H9 (cell line): ENCODE measurements around the gene EGFL6. TPM values are rescaled to one million over a fixed set of nuclear protein-coding genes. Genes with fewer than 3 reads are reported as not detected.
"Not testable (repeated sequence)": the region's sequence is repeated elsewhere in the genome, so short reads cannot be mapped to it uniquely, and the experiment has no call there.

Experiments used
- DNase-seq: peaks from one replicate; pipeline ENCODE4 v3.0.0-alpha.2; 2017
- H2AFZ ChIP-seq: one replicate; pipeline ENCODE4 v1.6.1; 2013; ENCODE audit warnings: mild to moderate bottlenecking, low read length, control low read depth, moderate library complexity
- H2AK5ac ChIP-seq: 2 replicates; pipeline ENCODE4 v1.6.1; 2013; ENCODE audit warnings: low read length, control low read depth, mixed read lengths; ENCODE audit not compliant: insufficient read length
- H2BK120ac ChIP-seq: one replicate; pipeline ENCODE4 v1.6.1; 2013; ENCODE audit warnings: low read depth, mild to moderate bottlenecking, low read length, control low read depth, inconsistent platforms; ENCODE audit not compliant: poor library complexity, severe bottlenecking
- H2BK12ac ChIP-seq: 2 replicates; pipeline ENCODE4 v1.6.1; 2013; ENCODE audit warnings: low read length, control low read depth, mixed read lengths, low read depth; ENCODE audit not compliant: insufficient read length
- H2BK15ac ChIP-seq: 2 replicates; pipeline ENCODE4 v1.6.1; 2013; ENCODE audit warnings: low read depth, low read length, control low read depth
- H2BK20ac ChIP-seq: one replicate; pipeline ENCODE4 v1.6.1; 2013; ENCODE audit warnings: low read depth, mild to moderate bottlenecking, low read length, control low read depth, inconsistent platforms; ENCODE audit not compliant: poor library complexity, severe bottlenecking
- H2BK5ac ChIP-seq: 2 replicates; pipeline ENCODE4 v1.6.1; 2013; ENCODE audit warnings: low read length, control low read depth, mixed read lengths; ENCODE audit not compliant: insufficient read length
- H3K14ac ChIP-seq: 2 replicates; pipeline ENCODE4 v1.6.1; 2013; ENCODE audit warnings: low read length, control low read depth; ENCODE audit not compliant: insufficient read depth
- H3K18ac ChIP-seq: 2 replicates; pipeline ENCODE4 v1.6.1; 2013; ENCODE audit warnings: low read depth, mild to moderate bottlenecking, mixed read lengths, low read length, control low read depth; ENCODE audit not compliant: insufficient read length
- H3K23ac ChIP-seq: 2 replicates; pipeline ENCODE4 v1.6.1; 2013; ENCODE audit warnings: low read length, control low read depth, mixed read lengths, low read depth; ENCODE audit not compliant: insufficient read length
- H3K23me2 ChIP-seq: 2 replicates; pipeline ENCODE4 v1.6.1; 2013; ENCODE audit warnings: low read depth, mild to moderate bottlenecking, mixed read lengths, low read length, control low read depth; ENCODE audit not compliant: insufficient read length, poor library complexity, severe bottlenecking
- H3K27ac ChIP-seq: 2 replicates; pipeline ENCODE4 v1.5.1; 2013; ENCODE audit warnings: low read length, control low read depth, mixed read lengths, low read depth; ENCODE audit not compliant: insufficient read length
- H3K27me3 ChIP-seq: 2 replicates; pipeline ENCODE4 v1.6.1; 2013; ENCODE audit warnings: low read length, control low read depth, inconsistent platforms; ENCODE audit not compliant: insufficient read depth
- H3K4ac ChIP-seq: 2 replicates; pipeline ENCODE4 v1.6.1; 2013; ENCODE audit warnings: low read depth, mild to moderate bottlenecking, control low read depth, inconsistent platforms, low read length, moderate library complexity
- H3K4me1 ChIP-seq: 2 replicates; pipeline ENCODE4 v1.6.1; 2013; ENCODE audit warnings: low read length, control low read depth, inconsistent platforms; ENCODE audit not compliant: insufficient read depth
- H3K4me2 ChIP-seq: 2 replicates; pipeline ENCODE4 v1.6.1; 2013; ENCODE audit warnings: low read length, control low read depth, mixed read lengths; ENCODE audit not compliant: insufficient read length, insufficient read depth
- H3K56ac ChIP-seq: 2 replicates; pipeline ENCODE4 v1.6.1; 2013; ENCODE audit warnings: low read depth, mild to moderate bottlenecking, mixed read lengths, low read length, control low read depth; ENCODE audit not compliant: insufficient read length
- H3K79me1 ChIP-seq: 2 replicates; pipeline ENCODE4 v1.6.1; 2013; ENCODE audit warnings: low read depth, mild to moderate bottlenecking, moderate library complexity, low read length, control low read depth, inconsistent platforms; ENCODE audit not compliant: insufficient read depth, poor library complexity, severe bottlenecking
- H3K79me2 ChIP-seq: 2 replicates; pipeline ENCODE4 v1.6.1; 2013; ENCODE audit warnings: low read length, control low read depth, inconsistent platforms; ENCODE audit not compliant: insufficient read depth
- H3K9ac ChIP-seq: 2 replicates; pipeline ENCODE4 v1.6.1; 2013; ENCODE audit warnings: low read length, control low read depth, mixed read lengths; ENCODE audit not compliant: insufficient read length; ENCODE audit errors: extremely low read depth
- H3K9me3 ChIP-seq: one replicate; pipeline ENCODE4 v1.6.1; 2013; ENCODE audit warnings: low read depth, low read length, inconsistent platforms; ENCODE audit not compliant: control insufficient read depth
- H3T11ph ChIP-seq: one replicate; pipeline ENCODE4 v1.6.1; 2013; ENCODE audit warnings: mild to moderate bottlenecking, low read length, control low read depth, inconsistent platforms
- H4K20me1 ChIP-seq: one replicate; pipeline ENCODE4 v1.6.1; 2013; ENCODE audit not compliant: control insufficient read depth, insufficient read length, insufficient read depth
- H4K5ac ChIP-seq: 2 replicates; pipeline ENCODE4 v1.6.1; 2013; ENCODE audit warnings: low read depth, mild to moderate bottlenecking, mixed read lengths, low read length, control low read depth; ENCODE audit not compliant: insufficient read length
- H4K8ac ChIP-seq: replicated peaks from 2 replicates; pipeline ENCODE4 v1.6.1; 2013; ENCODE audit warnings: low read length, control low read depth, mixed read lengths, low read depth; ENCODE audit not compliant: insufficient read length
- H4K91ac ChIP-seq: 2 replicates; pipeline ENCODE4 v1.6.1; 2013; ENCODE audit warnings: low read depth, mild to moderate bottlenecking, moderate library complexity, mixed read lengths, low read length, control low read depth; ENCODE audit not compliant: insufficient read length
- H3K27ac Mint-ChIP-seq, 3 experiments: 2 replicates in 2 of 3; 3 replicates in 1 of 3; pipeline ENCODE4 v1.8.0; 2020 to 2021; ENCODE audit warnings: mixed read lengths in 3 of 3, mild to moderate bottlenecking in 1 of 3, moderate library complexity in 1 of 3
- H3K27me3 Mint-ChIP-seq: 2 replicates; pipeline ENCODE4 v1.8.0; 2021; ENCODE audit warnings: low read depth, mild to moderate bottlenecking, moderate library complexity, mixed read lengths
- H3K36me3 Mint-ChIP-seq, 3 experiments: 2 replicates in 2 of 3; 3 replicates in 1 of 3; pipeline ENCODE4 v1.8.0; 2020 to 2021; ENCODE audit warnings: low read depth in 3 of 3, mixed read lengths in 3 of 3; ENCODE audit not compliant: insufficient read depth in 1 of 3
- H3K4me1 Mint-ChIP-seq, 2 experiments: 2 replicates each; pipeline ENCODE4 v1.8.0; 2020; ENCODE audit warnings: mixed read lengths in 2 of 2
- H3K4me3 Mint-ChIP-seq, 2 experiments: 2 replicates in 1 of 2; 3 replicates in 1 of 2; pipeline ENCODE4 v1.8.0; 2020 to 2021; ENCODE audit warnings: mild to moderate bottlenecking in 2 of 2, mixed read lengths in 2 of 2, moderate library complexity in 1 of 2
- H3K9me3 Mint-ChIP-seq, 2 experiments: 2 replicates in 1 of 2; 3 replicates in 1 of 2; pipeline ENCODE4 v1.8.0; 2020; ENCODE audit warnings: mild to moderate bottlenecking in 2 of 2, mixed read lengths in 2 of 2, moderate library complexity in 1 of 2
- CTCF ChIP-seq: fragments of 200-600 bp; sonication (generic); conservative IDR thresholded peaks from 3 replicates; pipeline ENCODE4 v1.8.0; 2021; ENCODE audit warnings: antibody characterized with exemption, mild to moderate bottlenecking
- WGBS: extraction: QIAGEN DNeasy Blood & Tissue Kit; methylation state at CpG from one replicate; pipeline ENCODE4 v1.1.7; 2013; ENCODE audit warnings: missing lambda C conversion rate, low lambda C conversion rate, mixed read lengths; ENCODE audit not compliant: insufficient read length; ENCODE audit errors: extremely low coverage; 5-methylcytosine and 5-hydroxymethylcytosine counted together
- total RNA-seq: library from RNA; stranded (reverse); gene quantifications from 2 replicates; pipeline ENCODE4 v1.2.1, GENCODE V29; 2021

The EGFL6 gene
- total RNA-seq, 1 experiment from 2014 or later = 0.94 TPM

GRCh38 chrX:13676885-13677284 lies 107.5 kb downstream of the EGFL6 start:
- Histone ChIP-seq H2BK15ac (no peak overlapping the region), H3T11ph (no peak overlapping the region), H3K27ac (no peak overlapping the region), H2AFZ (no peak overlapping the region), H2BK20ac (no peak overlapping the region), H3K4me1 (no peaks in the 10 kb centered on the region), H4K5ac (no peak overlapping the region), H3K23me2 (no peaks in the 10 kb centered on the region), H3K18ac (no peak overlapping the region), H3K79me2 (no peaks in the 10 kb centered on the region; the same call in 1 of the 2 replicates), H3K27me3 (no peaks in the 10 kb centered on the region), H4K8ac (no peak overlapping the region), H3K14ac (no peak overlapping the region), H3K79me1 (no peaks in the 10 kb centered on the region), H2BK12ac (no peak overlapping the region), H3K9me3 (no peaks in the 10 kb centered on the region), H3K4ac (no peak overlapping the region), H4K91ac (no peak overlapping the region), H3K9ac (no peak overlapping the region), H2BK5ac (no peak overlapping the region), H3K56ac (no peak overlapping the region), H2BK120ac (no peak overlapping the region), H3K23ac (no peak overlapping the region), H2AK5ac (no peak overlapping the region), H3K4me2 (no peak overlapping the region), H4K20me1 (no peaks in the 10 kb centered on the region)
- no peak for TF ChIP-seq CTCF
- H3K27ac Mint-ChIP-seq = no peak overlapping the region
- H3K4me1 Mint-ChIP-seq = 0 out of 4 replicates have a peak, but pooled peaks cover 0 to 4% of the 10 kb centered on the region in 2 experiments
- no peak for DNase-seq
- H3K4me3 Mint-ChIP-seq = no peak overlapping the region
- peaks cover 3% of the 10 kb centered on the region; the same call in 1 of the 2 replicates for H3K27me3 Mint-ChIP-seq
- H3K9me3 Mint-ChIP-seq = peaks cover 31 to 54% of the 10 kb centered on the region in 2 experiments
- H3K36me3 Mint-ChIP-seq = no peaks in the 10 kb centered on the region; a peak in 1 of 7 replicates

- H3K79me1 ChIP-seq, H2AK5ac ChIP-seq, H4K8ac ChIP-seq, H3K4me1 ChIP-seq, H2BK12ac ChIP-seq, H2BK15ac ChIP-seq, H2BK120ac ChIP-seq, H2BK20ac ChIP-seq, H3K27ac ChIP-seq, H3K4ac ChIP-seq, H2AFZ ChIP-seq, H3K27ac Mint-ChIP-seq, H3T11ph ChIP-seq, DNase-seq, H3K9me3 ChIP-seq, H3K27me3 Mint-ChIP-seq, H4K5ac ChIP-seq, H3K36me3 Mint-ChIP-seq, H3K4me3 Mint-ChIP-seq, H3K23ac ChIP-seq, H3K18ac ChIP-seq, H3K27me3 ChIP-seq, H3K9ac ChIP-seq, H3K23me2 ChIP-seq, H2BK5ac ChIP-seq, H3K4me1 Mint-ChIP-seq, H3K79me2 ChIP-seq, H4K91ac ChIP-seq, H4K20me1 ChIP-seq, H3K56ac ChIP-seq, H3K4me2 ChIP-seq, H3K14ac ChIP-seq: not testable (repeated sequence)
- no CpG with 5 or more reads among the region's 4 CpGs for WGBS
- H3K9me3 Mint-ChIP-seq = peaks cover 28 to 52% of the 10 kb centered on the region in 2 experiments
Observed at GRCh38 chrX:13679700-13680099, 110.3 kb downstream of the EGFL6 start.
